Measurements from ENCODE around the gene FOLR3. TPM values are rescaled to one million over a fixed set of nuclear protein-coding genes. Genes with fewer than 3 reads are reported as not detected.

FOLR3 gene
- total and polyA plus RNA-seq, 9 of the 15 experiments (the other 6 are each of a cell fraction or from before 2014, with no cell fraction given), result not detected

GRCh38 chr11:72100009-72100408 lies 35.5 kb upstream of the FOLR3 start:
- no TSS peak for BruUV-seq (replicated peaks)
- no peak for FAIRE-seq
- DNase-seq (ENCODE audit: extremely low read depth in 1 of 4, low spot score in 3 of 4), result peak in 1 of 4 experiments; percentile 40
- H4K20me1 ChIP-seq (replicated peaks; ENCODE audit: control insufficient read depth, insufficient read depth, low read length), result no peaks in the 10 kb centered on the region
- 52% methylated on average over 3 of the region's 3 CpGs for WGBS (ENCODE audit: insufficient coverage, low coverage, missing lambda C conversion rate)
- CTCF ChIA-PET (ENCODE audit: low intra/inter-chr PET ratio), result no interaction called here
- H3K4me2 ChIP-seq (ENCODE audit: insufficient read depth, low read length), result no peak overlapping the region; the same call in 1 of the 2 replicates
- peaks cover 10 to 39% of the 10 kb centered on the region in 2 experiments; a peak in 4 of 5 replicates for H3K4me1 ChIP-seq (replicated peaks in 1 of 2; ENCODE audit: control insufficient read depth in 2 of 2, insufficient read depth in 2 of 2, low read length in 2 of 2)
- no peak overlapping the region for H3K4me3 ChIP-seq
- no peak for TF ChIP-seq FOXK1 (CRISPR knock-in tag; IDR thresholded peaks at IDR 0.05; ENCODE audit: borderline replicate concordance)
- no peak for TF ChIP-seq SIRT6 (IDR thresholded peaks at IDR 0.05; ENCODE audit: low read depth, low read length)
- no peak for TF ChIP-seq ARNT (IDR thresholded peaks at IDR 0.05)
- TF ChIP-seq ERF (CRISPR knock-in tag; IDR thresholded peaks at IDR 0.05), result no peak
- no peak for TF ChIP-seq TAF1 (IDR thresholded peaks at IDR 0.05; ENCODE audit: control insufficient read depth, extremely low read depth, insufficient read depth, low read length, severe bottlenecking)
- no peak for TF ChIP-seq DDX20 (tag; IDR thresholded peaks at IDR 0.05; ENCODE audit: low read depth)
- no peak for TF ChIP-seq SMAD2 (IDR thresholded peaks at IDR 0.05; ENCODE audit: low read depth, low read length)
- TF ChIP-seq GABPB1 (CRISPR knock-in tag; IDR thresholded peaks at IDR 0.05), result 0 out of 2 replicates have a peak, but pooled peaks have one; percentile 44
- no peak for TF ChIP-seq KLF13 (tag; IDR thresholded peaks at IDR 0.05; ENCODE audit: borderline replicate concordance, low read depth)
- TF ChIP-seq RBM25 (IDR thresholded peaks at IDR 0.05; ENCODE audit: low read depth, low read length, severe bottlenecking), result peak; percentile 32
- no peak for TF ChIP-seq ATF7 (IDR thresholded peaks at IDR 0.05)
- no peak for TF ChIP-seq DMBX1 (CRISPR knock-in tag; IDR thresholded peaks at IDR 0.05; ENCODE audit: borderline replicate concordance)
- TF ChIP-seq FOXA1 (IDR thresholded peaks at IDR 0.05; ENCODE audit: borderline replicate concordance), result no peak
- TF ChIP-seq ZNF121 (CRISPR knock-in tag; conservative IDR thresholded peaks at IDR 0.05), result peak; percentile 96
- intact Hi-C loops (cut with micrococcal nuclease) (loop anchor here (5.0 kb wide), 1 partner anchor 332 kb away; the partner anchor contains the start of gene CLPB), in situ Hi-C loops (cut with MboI) (no loop called here)
- no peaks in the 10 kb centered on the region for H3K9me1 ChIP-seq (ENCODE audit: control insufficient read depth, insufficient read depth, low read length)
- POLR2A ChIA-PET, result interaction anchor here (0.5 to 3.4 kb wide), 12 partner anchors 7 to 391 kb away, joined by 3 to 21 read pairs (median 6); partner anchors contain the start of gene ANAPC15
- H3K9me3 ChIP-seq (replicated peaks; ENCODE audit: control insufficient read depth, insufficient read depth, low read depth, low read length), result no peaks in the 10 kb centered on the region
- no peak for ATAC-seq
- peaks cover 63% of the 10 kb centered on the region for H3K36me3 ChIP-seq (ENCODE audit: control insufficient read depth, insufficient read depth, low read length)
- no peak overlapping the region for H2AFZ ChIP-seq (ENCODE audit: low read depth, low read length)
- H3K79me2 ChIP-seq (ENCODE audit: control insufficient read depth, insufficient read depth, low read length), result peaks cover 43% of the 10 kb centered on the region
- H3K27ac ChIP-seq (ENCODE audit: extremely low read depth, low read depth, low read length), result peak overlapping the region; percentile 95
- peak overlapping the region in 1 of 2 experiments; percentile 96; a peak in 3 of 4 replicates for H3K9ac ChIP-seq (ENCODE audit: insufficient read depth in 1 of 2, low read depth in 2 of 2, low read length in 2 of 2)
- no peaks in the 10 kb centered on the region for H3K27me3 ChIP-seq (ENCODE audit: control insufficient read depth in 2 of 2, insufficient read depth in 2 of 2, low read length in 2 of 2)
